ENCODE results near the gene TNFRSF8.

DNA sequence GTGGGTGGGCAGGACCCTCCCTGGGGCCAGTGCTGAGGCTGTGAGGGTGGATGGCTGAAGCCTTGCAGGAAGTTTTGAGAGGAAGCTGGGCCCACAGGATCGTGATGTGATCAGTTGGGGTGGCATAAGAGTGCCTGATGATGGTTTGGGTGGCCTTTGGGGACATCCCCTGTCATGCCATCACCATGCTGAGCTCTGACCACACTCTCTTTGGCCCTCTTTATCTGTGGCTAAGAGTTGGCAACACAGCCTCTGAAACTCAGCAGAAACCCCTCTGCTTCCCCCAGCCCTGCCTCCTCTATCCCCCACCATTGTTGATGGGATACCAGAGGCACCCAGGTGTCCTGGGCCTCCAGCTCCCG lies 24.0 kb upstream of the TNFRSF8 start:
- TF ChIP-seq, protein P1, sequence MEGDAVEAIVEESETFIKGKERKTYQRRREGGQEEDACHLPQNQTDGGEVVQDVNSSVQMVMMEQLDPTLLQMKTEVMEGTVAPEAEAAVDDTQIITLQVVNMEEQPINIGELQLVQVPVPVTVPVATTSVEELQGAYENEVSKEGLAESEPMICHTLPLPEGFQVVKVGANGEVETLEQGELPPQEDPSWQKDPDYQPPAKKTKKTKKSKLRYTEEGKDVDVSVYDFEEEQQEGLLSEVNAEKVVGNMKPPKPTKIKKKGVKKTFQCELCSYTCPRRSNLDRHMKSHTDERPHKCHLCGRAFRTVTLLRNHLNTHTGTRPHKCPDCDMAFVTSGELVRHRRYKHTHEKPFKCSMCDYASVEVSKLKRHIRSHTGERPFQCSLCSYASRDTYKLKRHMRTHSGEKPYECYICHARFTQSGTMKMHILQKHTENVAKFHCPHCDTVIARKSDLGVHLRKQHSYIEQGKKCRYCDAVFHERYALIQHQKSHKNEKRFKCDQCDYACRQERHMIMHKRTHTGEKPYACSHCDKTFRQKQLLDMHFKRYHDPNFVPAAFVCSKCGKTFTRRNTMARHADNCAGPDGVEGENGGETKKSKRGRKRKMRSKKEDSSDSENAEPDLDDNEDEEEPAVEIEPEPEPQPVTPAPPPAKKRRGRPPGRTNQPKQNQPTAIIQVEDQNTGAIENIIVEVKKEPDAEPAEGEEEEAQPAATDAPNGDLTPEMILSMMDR (IDR thresholded peaks at IDR 0.05; ENCODE audit: low read length) = no peak
- no peak for TF ChIP-seq EZH2 (IDR thresholded peaks at IDR 0.05; ENCODE audit: borderline replicate concordance, low read length)
